Heart left ventricle (tissue), 16 donors: Measurements from ENCODE around the gene ERH. TPM values are rescaled to one million over a fixed set of nuclear protein-coding genes. Genes with fewer than 3 reads are reported as not detected.

Experiments
- ATAC-seq, 4 donors: fragments of 200-7000 bp; cut with Tn5 transposase; one replicate each; pipeline ENCODE4 v1.9.1; 2020 to 2022; ENCODE audit warnings: moderate library complexity in 4 of 4, mild to moderate bottlenecking in 3 of 4, moderate number of reproducible peaks in 1 of 4
- DNase-seq, 5 donors: peaks; one replicate each; pipeline ENCODE4 v3.0.0-alpha.2; 2020
- H3K27ac ChIP-seq, 12 donors: fragments of 200-600 bp; sonication (generic) in 4 of 12; one replicate each; pipeline versions ENCODE4 v1.5.0 to v1.8.0; 2016 to 2022; ENCODE audit warnings: mild to moderate bottlenecking in 2 of 12
- H3K27me3 ChIP-seq, 9 donors: fragments of 200-600 bp; sonication (generic) in 2 of 9; one replicate each; pipeline versions ENCODE4 v1.5.1 to v1.8.0; 2016 to 2022; ENCODE audit warnings: mild to moderate bottlenecking in 3 of 9
- H3K36me3 ChIP-seq, 9 donors: fragments of 200-600 bp; sonication (generic) in 2 of 9; one replicate each; pipeline versions ENCODE4 v1.5.0 to v1.8.0; 2018 to 2022; ENCODE audit warnings: mild to moderate bottlenecking in 2 of 9
- H3K4me1 ChIP-seq, 12 donors: fragments of 200-600 bp; sonication (generic) in 4 of 12; one replicate each; pipeline versions ENCODE4 v1.5.0 to v1.8.0; 2016 to 2022; ENCODE audit warnings: mild to moderate bottlenecking in 3 of 12
- H3K4me3 ChIP-seq, 12 donors: fragments of 200-600 bp; sonication (generic) in 4 of 12; one replicate each; pipeline versions ENCODE4 v1.5.0 to v1.8.0; 2017 to 2022; ENCODE audit warnings: mild to moderate bottlenecking in 9 of 12, moderate library complexity in 4 of 12
- H3K9me3 ChIP-seq, 12 donors: fragments of 200-600 bp; sonication (generic) in 4 of 12; one replicate each; pipeline versions ENCODE4 v1.5.0 to v1.8.0; 2016 to 2022; ENCODE audit warnings: mild to moderate bottlenecking in 1 of 12
- CTCF ChIP-seq, 12 donors: fragments of 200-600 bp; sonication (generic) in 4 of 12; IDR thresholded peaks; one replicate each; pipeline versions ENCODE4 v1.5.0 to v1.8.0; 2018 to 2022; ENCODE audit warnings: antibody characterized with exemption in 12 of 12, mild to moderate bottlenecking in 5 of 12
- POLR2A ChIP-seq, 2 donors: fragments of 450-650 bp; IDR thresholded peaks; one replicate each; pipeline ENCODE4 v1.6.1; 2017; ENCODE audit warnings: antibody characterized with exemption in 2 of 2, mild to moderate bottlenecking in 2 of 2, moderate library complexity in 2 of 2
- WGBS, 4 donors: extraction: QIAGEN DNeasy Blood & Tissue Kit in 2 of 4; methylation state at CpG; one replicate each; pipeline versions ENCODE4 v1.1.5 to v1.1.7; 2013 to 2018; 5-methylcytosine and 5-hydroxymethylcytosine counted together
- intact Hi-C, 10 donors: fragments of 100-400 bp; cut with DNase I; formaldehyde crosslinking; loops; one replicate each; pipeline versions ENCODE4 v1.11.1 to v1.14.2; 2022
- polyA plus RNA-seq, 2 donors: library from polyadenylated mRNA; stranded (reverse); fragments of 200-250 nt; gene quantifications; one replicate each; pipeline ENCODE4 v1.2.3, GENCODE V29; 2013
- total RNA-seq, 9 donors: library from RNA; depleted of rRNA in 2 of 9; stranded (reverse); fragments of >200 nt in 2 of 9; fragmentation: NEBNext Ultra II Directional in 3 of 9; extraction: Animal tissue kit (Norgen Biotek cat#: 25700) in 3 of 9; gene quantifications; one replicate each; pipeline versions ENCODE4 v1.1.0 to v1.2.4, GENCODE V29; 2016 to 2023
- donor health status: ischemic (EF 13 %, LVEDD 7.1; RV severe dilation, severe dysfunction).
- donor health status: healthy with polysubstance abuse.
- donor health status: DM: no; HTN: yes; CAD: no.
- donor health status: DM: no; HTN: no; CAD: no.
- donor health status: ischemic (EF 25% LVEDD 6.9; RV normal size, moderate dysfunction).
- donor health status: ischemic (EF 25% LVEDD 5.7; RV mildly dilated, moderate dysfunction).
- donor health status: healthy.
- donor health status: DM: yes; HTN: yes; CAD: no.
- donor health status: ischemic (EF 35%, LVEDD 5.7; RV mildly dilated, moderate dysfunction).
- donor health status: nonischemic (EF 11% LVEDD 7.7; RV severe dilation, severe dysfunction).
- donor health status: DM: yes; HTN: yes; CAD: no.
- donor health status: PGD.
- donor health status: ischemic (EF 29% LVEDD 5.4; RV normal size, mild dysfunction).
- donor health status: nonischemic (EF 23%, LVEDD 6.1; RV moderate dilation, normal function).

Gene ERH
- total and polyA plus RNA-seq, 11 donors, result 44.3 to 147 (median 128) TPM

DNA sequence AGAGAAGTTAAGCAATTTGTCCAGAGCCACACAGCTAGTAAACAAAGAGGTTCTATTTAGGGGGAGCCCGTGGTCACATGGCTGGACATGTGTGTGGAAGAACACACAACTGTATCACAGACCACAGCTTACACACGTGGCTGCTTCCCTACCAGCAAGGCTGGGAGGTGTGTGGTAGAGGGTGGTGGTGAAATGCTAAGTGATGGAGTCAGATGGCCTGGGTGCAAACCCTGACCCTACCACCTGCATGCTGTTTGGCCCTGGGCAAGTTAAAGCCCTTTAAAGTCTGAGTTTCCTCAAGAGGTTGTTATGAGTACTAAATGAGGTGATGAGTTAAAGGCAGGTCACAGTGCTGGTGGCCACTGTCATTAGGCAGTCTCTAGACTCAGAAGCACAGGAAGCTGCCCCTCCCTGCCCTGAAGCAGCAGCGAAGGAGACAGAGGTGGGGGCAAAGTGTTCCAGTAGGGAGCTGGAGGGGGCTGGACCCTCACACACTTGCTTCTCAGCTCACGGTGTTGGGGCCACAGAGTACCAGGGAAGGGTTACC, 64.2 kb downstream of the ERH start:
- TF ChIP-seq CTCF (IDR thresholded peaks at IDR 0.05) (no peak), POLR2A (IDR thresholded peaks at IDR 0.05) (no peak)
- Histone ChIP-seq H3K9me3 (no peaks in the 10 kb centered on the region), H3K4me3 (no peak overlapping the region), H3K27ac (no peak overlapping the region), H3K36me3 (peaks cover 0 to 25% (median 12%) of the 10 kb centered on the region in 9 donors), H3K27me3 (no peaks in the 10 kb centered on the region), H3K4me1 (peaks cover 0 to 4% (median 0%) of the 10 kb centered on the region in 12 donors)
- 67 to 75% (median 72%) methylated on average over 4 of the region's 4 CpGs for WGBS, 4 donors
- DNase-seq (no peak), ATAC-seq (no peak)
- intact Hi-C loops, result no loop called here

GRCh38 chr14:69332782-69333395, 65.2 kb downstream of the ERH start:
- DNase-seq, result no peak
- no peaks in the 10 kb centered on the region for H3K27me3 ChIP-seq
- H3K9me3 ChIP-seq, result no peaks in the 10 kb centered on the region
- ATAC-seq, result no peak
- intact Hi-C loops, result no loop called here
- H3K36me3 ChIP-seq, result peaks cover 0 to 31% (median 12%) of the 10 kb centered on the region in 9 donors
- no peak overlapping the region for H3K4me3 ChIP-seq
- peaks cover 0 to 4% (median 0%) of the 10 kb centered on the region in 12 donors for H3K4me1 ChIP-seq
- no peak for TF ChIP-seq CTCF (IDR thresholded peaks at IDR 0.05)
- no peak for TF ChIP-seq POLR2A (IDR thresholded peaks at IDR 0.05)
- WGBS, 4 donors, result 84 to 87% (median 86%) methylated on average over 12 to 13 of the region's 13 CpGs
- H3K27ac ChIP-seq, result no peak overlapping the region

DNA sequence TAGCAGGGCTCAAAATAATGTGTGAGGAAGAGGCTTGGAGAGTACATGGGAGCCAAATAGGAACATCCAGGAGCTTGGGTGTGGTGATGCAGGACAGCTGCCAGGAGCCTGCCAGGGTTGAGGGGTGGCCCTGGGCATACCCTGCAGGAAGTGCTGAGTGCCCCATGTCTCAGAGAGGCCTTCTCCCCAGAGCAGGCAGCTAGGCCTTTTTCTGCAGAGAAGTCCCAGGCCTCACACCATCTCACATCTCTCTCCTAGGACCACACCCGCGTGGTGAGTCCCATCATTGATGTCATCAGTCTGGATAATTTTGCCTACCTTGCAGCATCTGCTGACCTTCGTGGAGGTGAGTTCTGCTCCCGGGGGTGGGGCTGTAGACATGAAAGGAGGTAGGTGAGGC, 66.9 kb downstream of the ERH start:
- no peak for DNase-seq
- Histone ChIP-seq H3K27ac (no peak overlapping the region), H3K36me3 (peaks cover 0 to 43% (median 21%) of the 10 kb centered on the region in 9 donors), H3K27me3 (no peaks in the 10 kb centered on the region), H3K9me3 (no peaks in the 10 kb centered on the region), H3K4me3 (no peak overlapping the region), H3K4me1 (peaks cover 0 to 4% (median 0%) of the 10 kb centered on the region in 12 donors)
- ATAC-seq, result no peak
- intact Hi-C loops, result no loop called here
- 79 to 93% (median 86%) methylated on average over 4 of the region's 4 CpGs for WGBS, 4 donors
- TF ChIP-seq CTCF (IDR thresholded peaks at IDR 0.05) (no peak), POLR2A (IDR thresholded peaks at IDR 0.05) (no peak)

Other genes with a start within 250 kb of the ERH start
- 10 to 100 TPM; 44.8 to 71.7 (median 58.8) TPM for gene DCAF5, start 245.2 kb downstream of the ERH start, total RNA-seq
- gene DCAF5, start 245.2 kb downstream of the ERH start, polyA plus RNA-seq, result 10 to 100 TPM; 16.8 to 38.9 TPM
- gene EXD2, start 206.8 kb downstream of the ERH start, total RNA-seq, result 10 to 100 TPM; 13.9 to 20.9 (median 16.1) TPM
- 10 to 100 TPM in 1 of 2 donors, 1 to 10 TPM in 1; 7.2 to 20.6 TPM for gene EXD2, start 206.8 kb downstream of the ERH start, polyA plus RNA-seq
- gene GALNT16, start 138.1 kb downstream of the ERH start, total RNA-seq, result 10 to 100 TPM; 42.5 to 81.6 (median 62.4) TPM
- 10 to 100 TPM; 17.0 to 48.6 TPM for gene GALNT16, start 138.1 kb downstream of the ERH start, polyA plus RNA-seq
- gene SLC39A9, start 393 bp upstream of the ERH start, total RNA-seq, result 10 to 100 TPM; 16.9 to 37.5 (median 25.5) TPM
- 10 to 100 TPM in 1 of 2 donors, 1 to 10 TPM in 1; 7.2 to 26.9 TPM for gene SLC39A9, start 393 bp upstream of the ERH start, polyA plus RNA-seq
- gene PLEKHD1, start 86.4 kb upstream of the ERH start, total RNA-seq, result under 1 TPM in 6 of 9 donors, not detected in 3; 0.08 to 0.45 (median 0.14) TPM
- gene PLEKHD1, start 86.4 kb upstream of the ERH start, polyA plus RNA-seq, result under 1 TPM in 1 of 2 donors, not detected in 1; 0.04 TPM
- not detected for gene CCDC177, start 176.6 kb upstream of the ERH start, total RNA-seq
- gene CCDC177, start 176.6 kb upstream of the ERH start, polyA plus RNA-seq, result under 1 TPM in 1 of 2 donors, not detected in 1; 0.06 TPM
- 10 to 100 TPM; 17.8 to 49.2 (median 24.8) TPM for gene SUSD6, start 213.3 kb upstream of the ERH start, total RNA-seq
- gene SUSD6, start 213.3 kb upstream of the ERH start, polyA plus RNA-seq, result 10 to 100 TPM in 1 of 2 donors, 1 to 10 TPM in 1; 5.8 to 18.7 TPM